LoVo (cell line): ENCODE results near the gene NHLH1.

ENCODE experiments used
- DNase-seq: peaks from one replicate; pipeline ENCODE4 v3.0.0-alpha.2; 2016; ENCODE audit warnings: low spot score

Gene NHLH1

DNA sequence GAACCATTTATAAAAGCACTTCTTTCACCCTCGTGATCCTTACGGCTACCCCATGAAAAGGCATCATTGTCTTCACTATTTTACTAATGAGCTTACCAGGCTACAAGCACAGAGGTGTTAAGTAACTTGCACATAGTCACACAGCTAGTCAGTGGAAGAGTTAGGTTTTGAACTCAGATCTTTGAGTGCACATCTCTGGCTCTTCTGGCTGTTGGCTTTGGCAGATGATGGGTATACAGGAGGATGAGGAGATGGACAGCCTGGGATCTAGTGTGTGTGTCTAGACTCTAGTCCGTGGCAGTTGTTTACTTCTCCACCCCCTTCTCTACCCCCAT, 45.1 kb downstream of the NHLH1 start:
- no peak for DNase-seq

DNA sequence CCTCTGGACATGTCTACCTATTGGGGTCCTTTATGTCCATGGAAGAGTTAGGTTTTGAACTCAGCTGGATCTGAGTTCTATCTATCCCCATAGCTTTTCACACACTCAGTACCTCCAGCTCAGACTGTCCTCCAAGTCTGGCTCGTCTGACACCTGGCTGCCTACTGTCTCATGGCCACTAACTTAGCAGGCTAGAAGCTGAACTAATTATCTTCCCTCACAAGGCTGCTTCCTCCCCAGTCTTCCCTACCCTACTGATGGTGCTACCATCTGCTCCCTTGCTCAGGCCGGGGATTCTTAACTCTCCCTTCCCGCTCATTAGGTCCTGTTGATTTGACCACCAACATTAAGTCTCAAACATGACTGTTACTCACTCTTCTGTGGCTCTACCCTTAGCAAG, 46.8 kb downstream of the NHLH1 start:
- DNase-seq: no peak

DNA sequence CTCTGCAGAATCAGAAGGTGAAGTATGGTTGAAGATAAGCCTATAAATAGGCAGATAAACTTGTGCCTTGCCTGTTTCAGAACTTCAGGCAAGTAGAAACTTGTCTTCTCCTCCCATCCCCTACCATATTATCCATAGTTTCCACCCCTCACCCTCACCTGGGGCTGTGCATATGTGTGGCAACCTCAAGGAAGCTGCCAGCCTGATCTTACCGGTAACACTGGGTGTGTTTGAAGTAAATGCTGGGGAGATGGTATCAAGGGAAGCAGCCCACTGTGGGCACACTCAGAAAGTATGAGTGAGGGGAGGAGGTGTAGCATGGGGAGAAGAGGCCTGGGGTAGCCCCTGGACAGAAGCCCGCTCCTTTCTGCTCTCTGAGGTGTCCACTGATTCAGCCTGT, 48.0 kb downstream of the NHLH1 start:
- DNase-seq: no peak

DNA sequence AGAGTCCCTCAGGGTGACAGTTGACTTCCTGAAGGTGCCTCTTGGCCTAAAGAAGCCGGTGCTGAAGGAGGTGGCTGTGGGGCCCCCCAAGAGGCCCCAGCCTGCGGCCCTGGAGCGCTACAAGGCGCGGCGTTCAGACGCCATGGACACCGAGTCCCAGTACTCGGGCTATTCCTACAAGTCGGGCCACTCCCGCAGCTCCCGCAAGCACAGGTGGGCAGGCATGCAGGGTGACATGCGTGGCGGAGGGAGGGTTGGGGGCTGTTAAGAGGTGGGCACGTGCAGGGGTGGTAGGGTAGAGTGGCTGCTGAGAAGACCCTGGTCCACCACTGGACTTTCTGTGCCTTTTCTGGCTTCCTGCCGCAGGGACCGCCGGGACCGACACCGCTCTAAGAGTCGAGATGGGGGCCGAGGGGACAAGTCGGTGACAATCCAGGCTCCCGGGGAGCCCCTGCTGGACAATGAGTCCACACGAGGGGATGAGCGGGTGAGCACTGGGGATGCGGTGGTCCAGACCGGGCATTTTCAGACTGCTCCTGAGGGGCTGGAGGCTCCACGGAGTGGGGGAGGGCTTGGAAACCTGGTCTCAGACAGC, 48.9 kb downstream of the NHLH1 start:
- DNase-seq: no peak

DNA sequence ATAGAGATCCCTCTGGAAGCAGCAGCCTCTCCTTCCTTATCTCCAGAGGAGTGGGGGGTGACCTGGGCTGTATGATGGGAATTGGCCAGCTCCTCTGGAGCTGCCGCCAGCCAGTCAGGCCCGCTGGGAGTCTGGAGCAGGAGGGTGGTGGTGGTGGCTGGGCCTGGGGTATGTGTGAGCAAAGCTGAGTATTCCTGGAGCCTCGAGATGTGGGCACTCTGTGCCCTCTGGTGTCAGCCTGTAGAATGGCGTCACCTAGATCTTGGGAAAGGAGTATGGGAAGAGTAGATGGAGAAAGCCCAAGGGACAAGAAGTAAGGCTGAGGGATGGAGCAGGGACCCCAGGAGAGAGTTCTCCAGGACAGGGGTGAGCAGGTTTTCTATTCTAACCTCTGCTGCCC, 49.5 kb downstream of the NHLH1 start:
- DNase-seq: peak; percentile 34

DNA sequence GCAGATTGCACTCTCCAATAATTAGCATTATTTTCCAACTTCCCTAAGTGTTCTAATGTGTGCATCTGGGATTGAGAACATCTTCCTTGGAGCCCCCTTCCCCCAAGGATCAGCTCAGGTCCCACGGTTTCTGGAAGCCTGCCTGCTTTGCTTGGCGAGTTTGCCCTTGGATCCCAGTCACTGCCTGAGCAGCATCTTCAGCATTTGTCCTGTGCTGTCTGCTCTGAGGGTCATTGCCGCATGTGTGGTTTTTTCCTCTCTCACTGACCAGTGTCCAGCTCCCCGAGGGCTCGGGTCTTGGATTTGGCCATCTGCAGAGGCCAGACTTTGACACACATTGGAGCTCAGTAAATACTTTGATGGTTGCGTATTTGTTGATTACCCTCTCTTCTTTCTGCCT, 51.6 kb downstream of the NHLH1 start:
- no peak for DNase-seq

DNA sequence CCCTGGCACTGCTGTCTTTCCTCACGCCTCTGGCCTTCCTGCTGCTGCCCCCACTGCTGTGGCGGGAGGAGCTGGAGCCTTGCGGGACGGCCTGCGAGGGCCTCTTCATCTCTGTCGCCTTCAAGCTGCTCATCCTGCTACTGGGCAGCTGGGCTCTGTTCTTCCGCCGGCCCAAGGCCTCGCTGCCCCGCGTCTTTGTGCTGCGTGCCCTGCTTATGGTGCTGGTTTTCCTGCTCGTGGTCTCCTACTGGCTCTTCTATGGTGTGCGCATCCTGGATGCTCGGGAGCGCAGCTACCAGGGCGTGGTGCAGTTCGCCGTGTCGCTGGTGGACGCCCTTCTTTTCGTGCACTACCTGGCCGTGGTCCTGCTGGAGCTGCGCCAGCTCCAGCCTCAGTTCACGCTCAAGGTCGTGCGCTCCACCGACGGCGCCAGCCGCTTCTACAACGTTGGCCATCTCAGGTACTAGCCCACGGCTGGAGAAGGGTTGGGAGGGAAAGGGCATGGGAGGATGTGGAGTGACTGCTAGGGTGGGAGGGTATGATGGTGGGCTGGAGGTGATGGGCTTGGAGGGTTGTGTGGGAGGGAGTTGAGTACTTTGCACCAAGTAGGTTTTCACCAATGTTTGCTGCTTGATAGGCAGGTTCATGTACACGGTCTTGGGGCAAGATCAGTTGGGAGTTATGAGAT, 52.4 kb downstream of the NHLH1 start:
- no peak for DNase-seq

DNA sequence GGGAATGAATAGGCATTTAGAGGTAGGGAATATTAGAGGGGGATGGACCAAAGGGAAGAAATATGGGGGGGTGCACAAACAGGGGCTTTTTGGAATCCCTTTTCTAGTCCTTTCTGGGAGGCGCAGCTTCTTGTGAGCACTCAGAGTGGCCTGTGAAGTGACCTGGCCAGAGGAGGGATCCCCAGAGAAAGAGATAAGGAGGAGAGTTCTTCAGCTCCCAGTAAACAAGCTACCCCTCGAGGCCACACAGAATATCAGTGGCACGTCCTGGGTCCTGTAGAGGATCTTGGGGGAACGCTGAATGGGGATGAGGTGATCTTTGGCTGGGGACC, 52.9 kb downstream of the NHLH1 start:
- no peak for DNase-seq

DNA sequence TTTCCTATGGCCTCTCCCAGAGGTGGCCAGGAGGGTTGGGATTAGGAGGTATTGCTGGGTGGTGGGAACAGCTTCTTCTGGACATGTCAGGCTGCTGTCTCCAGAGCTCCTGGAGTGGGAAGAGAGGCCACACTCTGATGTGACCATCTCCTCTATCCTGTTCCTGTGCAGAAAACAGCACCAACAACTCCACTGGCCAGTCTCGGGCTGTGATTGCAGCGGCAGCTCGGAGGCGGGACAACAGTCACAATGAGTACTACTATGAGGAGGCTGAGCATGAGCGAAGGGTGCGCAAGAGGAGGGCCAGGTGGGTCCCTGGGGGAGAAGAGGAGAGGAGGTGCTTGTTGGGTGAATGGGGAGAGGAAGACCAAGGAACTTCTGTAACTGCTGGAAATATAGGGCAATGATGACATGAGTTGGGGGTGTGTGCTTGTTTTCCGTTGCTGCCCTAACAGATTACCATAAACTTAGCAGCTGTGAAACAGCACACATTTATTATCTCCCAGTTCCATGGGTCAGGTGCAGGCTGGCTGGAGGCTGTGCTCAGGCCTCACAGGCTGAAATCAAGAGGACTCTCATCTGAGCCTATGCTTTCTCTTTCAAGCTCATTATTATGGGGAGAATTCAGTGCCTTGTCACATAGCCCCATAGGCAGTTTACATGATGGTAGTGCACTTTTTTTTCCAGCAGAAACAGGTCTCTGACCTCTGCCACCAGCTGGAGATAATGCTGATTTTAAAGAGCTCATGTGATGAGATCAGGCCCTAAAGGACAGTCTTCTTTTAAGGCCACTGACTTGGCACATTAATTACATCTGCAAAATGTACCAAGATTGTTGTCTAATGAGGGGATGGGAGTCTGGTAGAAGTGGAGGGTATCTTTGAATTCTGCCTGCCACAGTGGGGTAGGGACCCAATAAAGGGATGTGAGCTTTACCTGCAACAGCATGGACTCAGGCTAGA, 54.3 kb downstream of the NHLH1 start:
- no peak for DNase-seq

DNA sequence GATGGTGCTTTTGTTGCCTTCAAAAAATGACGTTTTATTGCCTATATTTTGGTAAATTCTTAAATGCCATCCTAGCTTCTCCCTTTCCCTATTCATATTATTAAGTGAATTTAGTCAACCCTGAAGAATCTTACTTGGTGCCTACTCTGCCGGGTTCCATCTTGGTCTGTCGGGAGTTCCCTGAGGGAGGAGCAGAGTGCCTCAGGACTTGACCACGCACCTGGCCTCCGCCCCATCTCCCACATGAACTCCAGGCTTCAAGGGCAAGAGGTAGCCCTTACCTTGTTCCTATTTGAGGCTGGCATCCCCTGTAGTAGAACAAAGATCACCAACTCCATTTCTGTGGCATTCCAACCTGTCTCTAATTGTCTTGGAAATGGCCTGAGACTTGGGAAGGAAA, 55.0 kb downstream of the NHLH1 start:
- DNase-seq: no peak
